CD4-positive, alpha-beta T cell (primary cell): Measurements from ENCODE around the gene TRAPPC3. TPM values are rescaled to one million over a fixed set of nuclear protein-coding genes. Genes with fewer than 3 reads are reported as not detected.

Source experiments
- ATAC-seq: fragments of 200-7000 bp; cut with Tn5 transposase; one replicate; pipeline ENCODE4 v1.10.0; 2022; ENCODE audit warnings: mild to moderate bottlenecking; ENCODE audit not compliant: poor library complexity
- CTCF ChIA-PET: fragments of 350-600 bp; sonication (Branson Sonifier 250); formaldehyde crosslinking; loops from one replicate; lab custom pipeline; 2021; ENCODE audit warnings: antibody characterized with exemption, inconsistent platforms; lab: Charles Lee
- POLR2A ChIA-PET: fragments of 350-600 bp; sonication (Branson Sonifier 250); formaldehyde crosslinking; loops from one replicate; lab custom pipeline; 2021; ENCODE audit warnings: antibody characterized with exemption, inconsistent platforms; lab: Charles Lee
- DNase-seq, 14 experiments: peaks; one replicate each; pipeline ENCODE4 v3.0.0-alpha.2; 2013 to 2020; ENCODE audit warnings: mixed read lengths in 2 of 14
- H3K27ac ChIP-seq, 2 donors: one replicate each; pipeline versions ENCODE4 v1.5.1 to v1.7.0; 2013; ENCODE audit warnings: low read length in 2 of 2, low read depth in 1 of 2, mild to moderate bottlenecking in 1 of 2
- H3K27me3 ChIP-seq, 2 experiments: 1 replicate in 1 of 2; 2 replicates in 1 of 2; pipeline versions ENCODE4 v1.6.1 to v1.7.0; 2013; ENCODE audit warnings: low read length in 2 of 2, control low read depth in 1 of 2, mild to moderate bottlenecking in 1 of 2, moderate library complexity in 1 of 2; ENCODE audit not compliant: insufficient read depth in 2 of 2, control insufficient read depth in 1 of 2
- H3K36me3 ChIP-seq: one replicate; pipeline ENCODE4 v1.6.1; 2013; ENCODE audit warnings: low read length, control low read depth; ENCODE audit not compliant: insufficient read depth
- H3K4me1 ChIP-seq: one replicate; pipeline ENCODE4 v1.6.1; 2013; ENCODE audit warnings: low read length, control low read depth; ENCODE audit not compliant: insufficient read depth
- H3K4me3 ChIP-seq: one replicate; pipeline ENCODE4 v1.5.1; 2013; ENCODE audit warnings: mild to moderate bottlenecking, low read length, moderate library complexity
- H3K9me3 ChIP-seq, 2 experiments: 1 replicate in 1 of 2; 2 replicates in 1 of 2; pipeline versions ENCODE4 v1.6.1 to v1.7.0; 2013; ENCODE audit warnings: low read length in 2 of 2, mild to moderate bottlenecking in 2 of 2, control low read depth in 1 of 2, moderate library complexity in 1 of 2; ENCODE audit not compliant: control insufficient read depth in 1 of 2, insufficient read depth in 1 of 2
- H3K27ac Mint-ChIP-seq: one replicate; pipeline ENCODE4 v1.8.0; 2020; ENCODE audit warnings: mixed read lengths
- H3K27me3 Mint-ChIP-seq: one replicate; pipeline ENCODE4 v1.8.0; 2021; ENCODE audit warnings: mixed read lengths
- H3K36me3 Mint-ChIP-seq: one replicate; pipeline ENCODE4 v1.8.0; 2021; ENCODE audit warnings: low read depth, mixed read lengths
- H3K4me1 Mint-ChIP-seq: one replicate; pipeline ENCODE4 v1.8.0; 2021; ENCODE audit warnings: low read depth, mixed read lengths
- H3K4me3 Mint-ChIP-seq: one replicate; pipeline ENCODE4 v1.8.0; 2020; ENCODE audit warnings: mild to moderate bottlenecking, mixed read lengths
- H3K9me3 Mint-ChIP-seq: one replicate; pipeline ENCODE4 v1.8.0; 2020; ENCODE audit warnings: mixed read lengths
- CTCF ChIP-seq: fragments of 200-600 bp; IDR thresholded peaks from one replicate; pipeline ENCODE4 v1.8.0; 2022; ENCODE audit warnings: antibody characterized with exemption, mild to moderate bottlenecking
- intact Hi-C, 2 experiments: fragments of 100-400 bp; cut with DNase I in 1 of 2; cut with micrococcal nuclease in 1 of 2; formaldehyde crosslinking; loops; one replicate each; pipeline versions ENCODE4 v1.15.1 to v1.9.0; 2023 to 2025; cut with DNase I, micrococcal nuclease
- total RNA-seq, 174 experiments: library from RNA in 2 of 174; stranded (reverse) in 2 of 174; gene quantifications; one replicate each; pipeline ENCODE4 v1.2.3 and lab custom pipeline; 2021 to 2026

Gene TRAPPC3
- total RNA-seq, 2 experiments from 2014 or later = 18.4 to 21.3 TPM

- no peak overlapping the region for H3K4me3 ChIP-seq
- ChIA-PET POLR2A (no interaction called here), CTCF (interaction anchor here (0.6 kb wide), 1 partner anchor 463 kb away, joined by 3 read pairs; no protein-coding TSS in a partner anchor)
- H3K27ac ChIP-seq = no peak overlapping the region
- H3K9me3 ChIP-seq = no peaks in the 10 kb centered on the region
- no peaks in the 10 kb centered on the region for H3K27me3 ChIP-seq
- H3K27ac Mint-ChIP-seq = no peak overlapping the region
- ATAC-seq (no peak), DNase-seq (no peak)
- peaks cover 4% of the 10 kb centered on the region for H3K4me1 ChIP-seq
- no peaks in the 10 kb centered on the region for H3K36me3 Mint-ChIP-seq
- no peak overlapping the region for H3K4me3 Mint-ChIP-seq
- TF ChIP-seq CTCF = no peak
- peaks cover 3% of the 10 kb centered on the region for H3K27me3 Mint-ChIP-seq
- H3K4me1 Mint-ChIP-seq = peaks cover 19% of the 10 kb centered on the region
- H3K36me3 ChIP-seq = no peaks in the 10 kb centered on the region
- H3K9me3 Mint-ChIP-seq = no peaks in the 10 kb centered on the region
- intact Hi-C loops = no loop called here
Observed at GRCh38 chr1:36114371-36114770, 34.9 kb downstream of the TRAPPC3 start.

GRCh38 chr1:36112823-36113222 is 36.5 kb downstream of the TRAPPC3 start:
- Histone ChIP-seq H3K27ac (no peak overlapping the region), H3K27me3 (no peaks in the 10 kb centered on the region), H3K36me3 (no peaks in the 10 kb centered on the region), H3K4me3 (no peak overlapping the region), H3K4me1 (peaks cover 15% of the 10 kb centered on the region), H3K9me3 (no peaks in the 10 kb centered on the region)
- intact Hi-C loops = no loop called here
- ChIA-PET CTCF (no interaction called here), POLR2A (no interaction called here)
- H3K4me3 Mint-ChIP-seq = no peak overlapping the region
- no peak for DNase-seq
- H3K36me3 Mint-ChIP-seq = no peaks in the 10 kb centered on the region
- peaks cover 35% of the 10 kb centered on the region for H3K4me1 Mint-ChIP-seq
- TF ChIP-seq CTCF = no peak
- no peak overlapping the region for H3K27ac Mint-ChIP-seq
- no peaks in the 10 kb centered on the region for H3K27me3 Mint-ChIP-seq
- no peak for ATAC-seq
- no peaks in the 10 kb centered on the region for H3K9me3 Mint-ChIP-seq

- intact Hi-C loops = no loop called here
- Mint-ChIP-seq H3K4me3 (no peak overlapping the region), H3K27me3 (no peaks in the 10 kb centered on the region), H3K27ac (peak overlapping the region; percentile 21), H3K36me3 (no peaks in the 10 kb centered on the region), H3K4me1 (peaks cover 36% of the 10 kb centered on the region), H3K9me3 (no peaks in the 10 kb centered on the region)
- no peak for TF ChIP-seq CTCF
- Histone ChIP-seq H3K36me3 (no peaks in the 10 kb centered on the region), H3K4me1 (peaks cover 15% of the 10 kb centered on the region), H3K27me3 (no peaks in the 10 kb centered on the region), H3K9me3 (no peaks in the 10 kb centered on the region), H3K27ac (no peak overlapping the region), H3K4me3 (no peak overlapping the region)
- no peak for ATAC-seq
- DNase-seq = no peak
- POLR2A ChIA-PET = no interaction called here
- CTCF ChIA-PET = no interaction called here
Observed at GRCh38 chr1:36111151-36111550, 38.1 kb downstream of the TRAPPC3 start.
